Ishikawa (cell line): Measurements from ENCODE around the gene IL36B.

Experiments used
- CEBPB ChIP-seq: IDR thresholded peaks from 2 replicates; pipeline ENCODE4 v1.6.1; 2012
- MAX ChIP-seq: IDR thresholded peaks from 2 replicates; pipeline ENCODE4 v1.6.1; 2012
- NFIC ChIP-seq: IDR thresholded peaks from 2 replicates; pipeline ENCODE4 v1.6.1; 2012
- REST ChIP-seq: IDR thresholded peaks from 2 replicates; pipeline ENCODE4 v1.6.1; 2012; ENCODE audit warnings: low read depth, mild to moderate bottlenecking
- TAF1 ChIP-seq: IDR thresholded peaks from 2 replicates; pipeline ENCODE4 v1.6.1; 2012; ENCODE audit warnings: low read depth, mild to moderate bottlenecking
- TEAD4 ChIP-seq: IDR thresholded peaks from 2 replicates; pipeline ENCODE4 v1.6.1; 2012
- ZBTB7A ChIP-seq: IDR thresholded peaks from 2 replicates; pipeline ENCODE4 v1.6.1; 2012; ENCODE audit warnings: low read depth

- TF ChIP-seq REST (no peak), CEBPB (no peak), NFIC (no peak), TAF1 (no peak), TEAD4 (no peak), MAX (no peak), ZBTB7A (no peak)
Observed at GRCh38 chr2:113064281-113064680, 11.6 kb upstream of the IL36B start.
